PC-9 (cell line): Measurements from ENCODE around the gene LSMEM2. TPM values are rescaled to one million over a fixed set of nuclear protein-coding genes. Genes with fewer than 3 reads are reported as not detected.

Source experiments
- BruUV-seq: library from RNA; stranded (reverse); fragments of 400-500 nt; replicated peaks from 2 replicates; lab custom pipeline; 2021; lab: Mats Ljungman, UMichigan
- CTCF ChIA-PET: fragments of 300-600 bp; sonication (Branson Sonifier 250); formaldehyde crosslinking; loops from one replicate; lab custom pipeline; 2022; ENCODE audit warnings: antibody characterized with exemption; lab: Charles Lee
- POLR2A ChIA-PET: fragments of 300-600 bp; sonication (Branson Sonifier 250); formaldehyde crosslinking; loops from one replicate; lab custom pipeline; 2022; ENCODE audit warnings: antibody characterized with exemption; ENCODE audit not compliant: unreplicated experiment; lab: Charles Lee
- DNase-seq, 2 experiments: peaks; one replicate each; pipeline versions ENCODE4 v3.0.0 to v3.0.0-alpha.2; 2015 to 2022; ENCODE audit warnings: mixed read lengths in 1 of 2
- H2AFZ ChIP-seq: fragments of 200-600 bp; sonication (generic); 2 replicates; pipeline ENCODE4 v1.8.1; 2017; ENCODE audit warnings: antibody characterized with exemption
- H3F3A ChIP-seq: fragments of 200-600 bp; sonication (generic); 2 replicates; pipeline ENCODE4 v1.8.1; 2017; ENCODE audit warnings: antibody characterized with exemption, mild to moderate bottlenecking, low read depth; ENCODE audit not compliant: insufficient read depth
- H3K27ac ChIP-seq: fragments of 200-600 bp; sonication (generic); 2 replicates; pipeline ENCODE4 v1.6.1; 2016; ENCODE audit warnings: mixed run types
- H3K27me3 ChIP-seq: fragments of 200-600 bp; sonication (generic); 2 replicates; pipeline ENCODE4 v1.6.1; 2016; ENCODE audit warnings: low read depth, mixed run types; ENCODE audit not compliant: insufficient read depth
- H3K36me3 ChIP-seq: fragments of 200-600 bp; sonication (generic); 2 replicates; pipeline ENCODE4 v1.6.1; 2016; ENCODE audit warnings: low read depth, mixed run types
- H3K4me1 ChIP-seq: fragments of 200-600 bp; sonication (generic); replicated peaks from 2 replicates; pipeline ENCODE4 v1.6.1; 2016; ENCODE audit warnings: mixed run types; ENCODE audit not compliant: insufficient read depth
- H3K4me2 ChIP-seq: fragments of 200-600 bp; sonication (generic); 2 replicates; pipeline ENCODE4 v1.6.1; 2017; ENCODE audit warnings: mixed run types
- H3K4me3 ChIP-seq: fragments of 200-600 bp; sonication (generic); 2 replicates; pipeline ENCODE4 v1.6.1; 2016; ENCODE audit warnings: mixed run types
- H3K79me2 ChIP-seq: fragments of 200-600 bp; sonication (generic); 2 replicates; pipeline ENCODE4 v1.6.1; 2017; ENCODE audit warnings: low read depth, mixed run types
- H3K9me2 ChIP-seq: fragments of 200-600 bp; sonication (generic); 2 replicates; pipeline ENCODE4 v1.8.1; 2017; ENCODE audit warnings: mild to moderate bottlenecking; ENCODE audit not compliant: insufficient read depth
- H3K9me3 ChIP-seq: fragments of 200-600 bp; sonication (generic); 2 replicates; pipeline ENCODE4 v1.8.1; 2016; ENCODE audit warnings: low read depth; ENCODE audit not compliant: insufficient read depth
- H4K20me1 ChIP-seq: fragments of 200-600 bp; sonication (generic); 2 replicates; pipeline ENCODE4 v1.8.1; 2017; ENCODE audit not compliant: insufficient read depth
- CTCF ChIP-seq: fragments of 200-600 bp; sonication (generic); conservative IDR thresholded peaks from 2 replicates; pipeline ENCODE4 v1.6.1; 2017; ENCODE audit warnings: mixed run types, antibody characterized with exemption, mild to moderate bottlenecking, moderate library complexity
- EZH2 ChIP-seq: fragments of 200-600 bp; sonication (generic); IDR thresholded peaks from 2 replicates; pipeline ENCODE4 v1.8.0; 2017; ENCODE audit warnings: antibody characterized with exemption, low read depth
- intact Hi-C: fragments of 100-400 bp; cut with micrococcal nuclease; formaldehyde crosslinking; loops from one replicate; pipeline ENCODE4 v1.10.0; 2022; ENCODE audit not compliant: unreplicated experiment
- total RNA-seq: library from RNA; stranded (reverse); gene quantifications from 2 replicates; pipeline ENCODE4 v1.2.3, GENCODE V29; 2021

The LSMEM2 gene
- total RNA-seq, 1 experiment from 2014 or later = 0.55 TPM

DNA sequence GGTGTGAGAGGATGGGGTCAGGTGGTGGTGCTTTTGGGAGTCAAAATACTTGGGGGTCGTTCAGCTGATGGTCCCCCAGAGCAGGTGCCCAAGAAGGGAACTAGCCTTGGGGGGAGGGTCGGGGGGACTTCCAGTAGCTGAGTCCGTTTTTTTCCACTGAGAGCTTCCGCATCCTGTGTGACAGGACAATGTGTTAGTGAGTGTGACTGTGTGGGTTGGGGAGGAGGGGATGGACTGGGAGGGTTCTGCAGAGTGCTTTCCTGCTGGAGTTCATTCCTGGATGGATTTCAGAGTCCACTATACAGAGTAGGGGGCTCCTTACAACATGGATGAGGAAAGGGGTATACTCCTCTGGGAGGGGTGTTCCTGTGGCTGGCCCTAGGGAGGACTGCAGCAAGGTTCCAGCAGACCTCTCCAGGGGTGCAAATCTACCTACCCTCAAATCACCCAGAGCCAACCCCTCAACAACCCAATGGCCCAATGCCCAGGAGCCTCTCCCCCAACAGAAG is 44.3 kb downstream of the LSMEM2 start:
- Histone ChIP-seq H3K27me3 (no peaks in the 10 kb centered on the region), H3F3A (peaks cover 14% of the 10 kb centered on the region; the same call in 1 of the 2 replicates), H3K4me3 (no peak overlapping the region), H3K9me3 (no peaks in the 10 kb centered on the region), H3K79me2 (peaks cover 41% of the 10 kb centered on the region), H3K27ac (no peak overlapping the region), H3K4me1 (peaks cover 18% of the 10 kb centered on the region), H3K36me3 (peaks cover 7% of the 10 kb centered on the region; the same call in 1 of the 2 replicates), H2AFZ (no peak overlapping the region), H3K4me2 (no peak overlapping the region), H4K20me1 (peaks cover 4% of the 10 kb centered on the region; the same call in 1 of the 2 replicates), H3K9me2 (no peaks in the 10 kb centered on the region)
- CTCF ChIA-PET = interaction anchor here (1.1 kb wide), 1 partner anchor 51 kb away, joined by 7 read pairs; no protein-coding TSS in a partner anchor
- TF ChIP-seq CTCF = no peak
- no peak for TF ChIP-seq EZH2
- POLR2A ChIA-PET = interaction anchor here (0.5 kb wide), 1 partner anchor 24 kb away, joined by 14 read pairs; no protein-coding TSS in a partner anchor
- BruUV-seq = no TSS peak
- intact Hi-C loops = no loop called here
- no peak for DNase-seq

- Histone ChIP-seq H3K36me3 (peaks cover 7% of the 10 kb centered on the region; the same call in 1 of the 2 replicates), H3F3A (peaks cover 14% of the 10 kb centered on the region), H3K79me2 (peaks cover 38% of the 10 kb centered on the region), H3K9me3 (no peaks in the 10 kb centered on the region), H3K4me3 (no peak overlapping the region), H3K27ac (no peak overlapping the region), H3K27me3 (no peaks in the 10 kb centered on the region), H4K20me1 (peaks cover 4% of the 10 kb centered on the region; the same call in 1 of the 2 replicates), H3K4me1 (peaks cover 16% of the 10 kb centered on the region), H2AFZ (no peak overlapping the region), H3K4me2 (no peak overlapping the region), H3K9me2 (no peaks in the 10 kb centered on the region)
- no peak for TF ChIP-seq EZH2
- no peak for TF ChIP-seq CTCF
- ChIA-PET POLR2A (interaction anchor here (0.5 to 0.6 kb wide), 2 partner anchors 24 to 30 kb away, joined by 5 to 14 read pairs; no protein-coding TSS in a partner anchor), CTCF (interaction anchor here (0.5 to 1.6 kb wide), 5 partner anchors 20 to 97 kb away, joined by 3 to 10 read pairs (median 4); partner anchors contain the start of gene HYAL1)
- intact Hi-C loops = loop anchor here (1.0 kb wide), 3 partner anchors 49 to 96 kb away; no protein-coding TSS in a partner anchor
- no peak for DNase-seq
- no TSS peak for BruUV-seq
These were observed 44.8 kb downstream of the LSMEM2 start for GRCh38 chr3:50323614-50324199.

GRCh38 chr3:50324351-50325112 is 45.6 kb downstream of the LSMEM2 start:
- CTCF ChIA-PET = interaction anchor here (0.5 to 1.6 kb wide), 4 partner anchors 21 to 98 kb away, joined by 3 to 10 read pairs (median 4); partner anchors contain the start of gene HYAL1
- Histone ChIP-seq H3K36me3 (peaks cover 1% of the 10 kb centered on the region; the same call in 1 of the 2 replicates), H3K27me3 (no peaks in the 10 kb centered on the region), H3K9me2 (no peaks in the 10 kb centered on the region), H2AFZ (no peak overlapping the region), H3K27ac (no peak overlapping the region), H3F3A (peaks cover 15% of the 10 kb centered on the region), H3K9me3 (no peaks in the 10 kb centered on the region), H3K4me2 (no peak overlapping the region), H3K4me1 (peaks cover 10% of the 10 kb centered on the region), H4K20me1 (peaks cover 4% of the 10 kb centered on the region; the same call in 1 of the 2 replicates), H3K4me3 (no peak overlapping the region), H3K79me2 (peaks cover 30% of the 10 kb centered on the region)
- peak; percentile 45 to 68 for DNase-seq
- TF ChIP-seq EZH2 = no peak
- peak; percentile 88 for TF ChIP-seq CTCF
- BruUV-seq = no TSS peak
- intact Hi-C loops = loop anchor here (1.0 kb wide), 3 partner anchors 50 to 97 kb away; no protein-coding TSS in a partner anchor
- POLR2A ChIA-PET = interaction anchor here (0.5 to 0.6 kb wide), 2 partner anchors 11 to 48 kb away, joined by 5 to 12 read pairs; no protein-coding TSS in a partner anchor
